DOHH2 (cell line): ENCODE data around the gene PAQR4.
A peak's percentile ranks its signal among the peaks of the same experiment; 100 is the strongest.

ENCODE experiments used
- EZH2phosphoT487 ChIP-seq: fragments of 200-600 bp; sonication (generic); IDR thresholded peaks from 2 replicates; pipeline ENCODE4 v1.6.1; 2017; ENCODE audit warnings: borderline replicate concordance, mild to moderate bottlenecking, antibody characterized with exemption, low read length, moderate library complexity, mixed read lengths
- TF ChIP-seq, protein P1 (sequence below): fragments of 200-600 bp; sonication (generic); IDR thresholded peaks from one replicate; pipeline ENCODE4 v1.5.1; 2014; ENCODE audit warnings: antibody characterized with exemption, mild to moderate bottlenecking, low read depth, low read length; ENCODE audit not compliant: poor library complexity, severe bottlenecking

DNA sequence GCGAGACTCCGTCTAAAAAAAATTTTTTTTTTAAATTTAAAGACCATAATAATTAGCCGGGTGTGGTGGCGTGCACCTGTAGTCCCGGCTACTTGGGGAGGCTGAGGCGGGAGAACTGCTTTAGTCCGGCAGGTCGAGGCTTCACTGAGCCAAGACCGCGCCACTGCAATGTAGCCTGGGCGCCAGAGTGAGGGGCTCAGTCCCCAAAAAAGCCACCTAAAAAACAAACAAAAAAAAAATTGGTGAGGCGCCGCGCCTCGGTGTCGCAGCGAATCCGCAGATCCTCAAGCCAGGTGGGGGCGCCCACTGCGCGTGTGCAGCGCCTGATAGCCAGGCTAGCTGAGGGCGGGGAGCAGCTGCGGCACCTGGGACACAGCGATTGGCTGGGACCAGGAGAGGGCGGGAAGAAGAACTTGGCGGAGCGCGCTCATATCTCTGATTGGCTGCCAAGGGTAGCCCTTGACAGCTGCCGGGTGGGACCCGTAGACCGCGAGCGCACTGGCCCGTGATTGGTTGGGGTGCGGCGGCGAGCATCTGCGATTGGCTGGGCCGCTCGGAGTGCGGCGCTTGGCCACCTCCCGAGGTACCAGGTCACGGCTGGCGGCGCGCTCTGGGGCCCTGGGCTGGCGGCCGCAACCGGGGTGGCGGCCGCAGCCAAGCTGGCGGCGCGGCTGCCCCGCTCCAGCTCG lies 34.6 kb downstream of the PAQR4 start:
- no peak for TF ChIP-seq EZH2phosphoT487
- TF ChIP-seq, protein P1, sequence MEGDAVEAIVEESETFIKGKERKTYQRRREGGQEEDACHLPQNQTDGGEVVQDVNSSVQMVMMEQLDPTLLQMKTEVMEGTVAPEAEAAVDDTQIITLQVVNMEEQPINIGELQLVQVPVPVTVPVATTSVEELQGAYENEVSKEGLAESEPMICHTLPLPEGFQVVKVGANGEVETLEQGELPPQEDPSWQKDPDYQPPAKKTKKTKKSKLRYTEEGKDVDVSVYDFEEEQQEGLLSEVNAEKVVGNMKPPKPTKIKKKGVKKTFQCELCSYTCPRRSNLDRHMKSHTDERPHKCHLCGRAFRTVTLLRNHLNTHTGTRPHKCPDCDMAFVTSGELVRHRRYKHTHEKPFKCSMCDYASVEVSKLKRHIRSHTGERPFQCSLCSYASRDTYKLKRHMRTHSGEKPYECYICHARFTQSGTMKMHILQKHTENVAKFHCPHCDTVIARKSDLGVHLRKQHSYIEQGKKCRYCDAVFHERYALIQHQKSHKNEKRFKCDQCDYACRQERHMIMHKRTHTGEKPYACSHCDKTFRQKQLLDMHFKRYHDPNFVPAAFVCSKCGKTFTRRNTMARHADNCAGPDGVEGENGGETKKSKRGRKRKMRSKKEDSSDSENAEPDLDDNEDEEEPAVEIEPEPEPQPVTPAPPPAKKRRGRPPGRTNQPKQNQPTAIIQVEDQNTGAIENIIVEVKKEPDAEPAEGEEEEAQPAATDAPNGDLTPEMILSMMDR, result peak; percentile 72
